Renal cortex interstitium (tissue), 11 donors: ENCODE data around the gene TOP2A. TPM values are rescaled to one million over a fixed set of nuclear protein-coding genes. Genes with fewer than 3 reads are reported as not detected.

Experiments
- DNase-seq, 11 donors: peaks; one replicate each; pipeline ENCODE4 v3.0.0-alpha.2; 2013; ENCODE audit warnings: low read depth in 9 of 11, low spot score in 4 of 11; ENCODE audit errors: extremely low read depth in 1 of 11
- polyA plus RNA-seq, 3 donors: library from polyadenylated mRNA; unstranded; fragments of 120-200 nt; gene quantifications; one replicate each; pipeline ENCODE4 v1.2.1, GENCODE V29; 2013; ENCODE audit not compliant: insufficient read length in 3 of 3

The TOP2A gene
- polyA plus RNA-seq, 3 donors = 154 to 213 (median 186) TPM

DNA sequence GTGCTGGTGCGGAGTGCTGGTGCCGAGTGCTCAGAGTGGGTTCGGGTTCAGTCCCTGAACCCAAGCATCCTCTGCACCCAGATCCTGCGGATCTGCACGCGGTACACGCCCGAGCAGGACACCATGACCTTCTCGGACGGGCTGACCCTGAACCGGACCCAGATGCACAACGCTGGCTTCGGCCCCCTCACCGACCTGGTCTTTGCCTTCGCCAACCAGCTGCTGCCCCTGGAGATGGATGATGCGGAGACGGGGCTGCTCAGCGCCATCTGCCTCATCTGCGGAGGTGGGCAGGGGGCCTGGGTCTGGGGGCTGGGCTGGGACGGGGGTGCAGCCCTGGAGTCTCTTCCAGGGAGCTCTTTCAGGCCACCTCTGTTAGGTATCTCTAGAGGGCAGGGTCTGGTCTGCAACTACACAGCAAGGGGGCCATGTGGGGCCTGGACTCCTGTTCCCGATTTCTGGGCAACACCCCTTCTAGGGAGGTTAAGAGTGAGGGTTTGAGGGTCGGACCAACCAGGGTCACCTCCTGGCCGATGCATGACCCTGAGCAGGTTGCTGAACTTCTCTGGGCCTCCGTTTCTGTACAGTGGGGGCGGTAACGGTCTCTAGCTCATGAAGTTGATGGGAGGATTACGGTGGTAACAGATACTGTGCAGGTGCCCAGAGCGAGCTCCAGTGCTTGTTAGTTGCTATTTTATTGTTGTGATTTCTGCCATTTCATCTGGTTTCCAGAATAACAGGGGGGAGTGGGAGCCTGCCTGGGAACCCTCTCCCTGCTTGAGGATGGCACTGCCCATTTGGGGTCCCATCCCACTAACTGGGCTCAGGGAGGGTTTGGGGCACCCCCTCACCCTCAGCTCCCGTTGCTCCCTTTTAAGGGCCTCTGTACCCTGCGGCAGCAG lies 63.2 kb downstream of the TOP2A start:
- DNase-seq = no peak

DNA sequence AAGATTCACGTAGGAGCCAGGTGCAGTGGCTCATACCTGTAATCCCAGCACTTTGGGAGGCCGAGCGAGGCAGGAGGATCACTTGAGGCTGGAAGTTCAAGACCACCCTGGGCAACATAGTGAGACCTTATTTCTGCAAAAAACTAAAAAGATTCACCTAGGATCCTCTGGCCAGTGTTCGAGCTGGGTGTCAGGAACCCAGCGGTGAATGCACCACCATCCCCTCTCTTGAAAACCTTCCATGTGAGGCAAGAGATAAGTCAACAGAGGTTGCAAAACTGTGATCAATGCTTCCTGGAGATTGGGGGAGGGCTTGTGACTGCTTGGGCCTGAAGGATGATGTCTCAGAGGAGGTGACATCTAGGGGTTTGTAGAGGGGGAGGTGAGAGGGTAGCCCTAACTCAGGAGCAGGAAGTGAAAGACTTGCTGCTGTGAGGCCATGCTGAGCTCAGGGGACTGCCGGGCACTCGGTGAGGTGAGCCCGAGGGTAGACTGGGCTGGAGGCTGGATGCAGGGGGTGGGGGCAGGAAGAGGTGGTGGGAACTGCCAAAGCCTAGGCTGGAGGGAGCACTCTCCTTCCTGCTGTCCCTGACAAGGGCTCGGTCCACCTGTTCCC lies 64.8 kb downstream of the TOP2A start:
- no peak for DNase-seq

DNA sequence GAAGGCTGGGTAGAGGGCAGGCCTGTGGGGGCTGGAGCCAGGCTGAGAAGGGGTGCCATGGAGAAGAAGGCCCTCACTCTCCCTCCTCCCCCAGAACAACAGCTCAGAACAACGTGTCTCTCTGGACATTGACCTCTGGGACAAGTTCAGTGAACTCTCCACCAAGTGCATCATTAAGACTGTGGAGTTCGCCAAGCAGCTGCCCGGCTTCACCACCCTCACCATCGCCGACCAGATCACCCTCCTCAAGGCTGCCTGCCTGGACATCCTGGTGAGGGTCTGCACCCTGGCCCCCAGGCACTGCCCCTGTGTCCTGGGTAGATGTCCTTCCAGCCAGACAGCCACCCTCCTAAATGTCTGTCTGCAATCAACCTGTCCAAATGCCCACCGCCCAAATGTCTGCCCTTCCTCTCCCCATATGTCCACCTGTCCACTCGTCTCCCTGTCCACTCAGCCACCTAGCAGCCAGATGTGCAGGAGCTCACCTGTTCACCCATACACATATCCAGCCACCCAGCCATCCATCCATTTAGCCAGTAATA lies 65.4 kb downstream of the TOP2A start:
- DNase-seq = no peak

DNA sequence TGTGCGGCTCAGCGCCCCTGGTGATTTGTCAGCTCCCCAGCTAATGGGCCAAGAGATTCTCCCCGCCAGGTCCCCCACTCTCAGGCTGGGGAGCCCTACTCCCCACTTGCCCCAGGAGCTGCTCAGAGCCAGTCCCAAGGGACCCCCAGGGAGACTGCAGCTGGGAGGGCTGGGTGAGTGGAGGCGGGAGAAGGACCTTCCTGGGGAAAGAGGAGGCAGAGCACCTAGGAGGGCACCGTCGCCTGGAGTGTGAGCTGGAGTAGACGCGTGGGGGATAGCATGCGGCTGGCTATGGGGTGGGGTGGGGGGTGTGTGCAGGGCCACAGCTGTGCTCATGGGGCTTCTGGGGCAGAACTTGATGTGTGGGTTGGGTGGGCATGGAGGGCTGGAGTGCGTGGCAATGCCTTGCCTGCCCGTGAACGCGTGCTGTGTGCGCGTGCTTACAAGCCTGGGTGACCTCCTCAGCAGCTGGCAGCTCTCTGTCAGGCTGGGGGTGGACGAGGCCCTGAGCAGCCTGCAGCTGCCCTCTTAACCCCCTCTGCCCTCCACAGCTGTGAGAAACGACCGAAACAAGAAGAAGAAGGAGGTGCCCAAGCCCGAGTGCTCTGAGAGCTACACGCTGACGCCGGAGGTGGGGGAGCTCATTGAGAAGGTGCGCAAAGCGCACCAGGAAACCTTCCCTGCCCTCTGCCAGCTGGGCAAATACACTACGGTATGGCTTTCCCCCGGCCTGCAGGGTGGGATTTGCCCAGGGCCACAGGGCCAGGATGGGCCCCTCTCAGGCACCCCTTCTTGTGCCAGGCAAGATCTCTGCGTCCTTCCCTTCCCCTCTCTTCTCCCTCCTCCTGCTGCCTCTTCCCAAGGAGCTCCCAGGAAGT lies 66.1 kb downstream of the TOP2A start:
- DNase-seq = no peak

DNA sequence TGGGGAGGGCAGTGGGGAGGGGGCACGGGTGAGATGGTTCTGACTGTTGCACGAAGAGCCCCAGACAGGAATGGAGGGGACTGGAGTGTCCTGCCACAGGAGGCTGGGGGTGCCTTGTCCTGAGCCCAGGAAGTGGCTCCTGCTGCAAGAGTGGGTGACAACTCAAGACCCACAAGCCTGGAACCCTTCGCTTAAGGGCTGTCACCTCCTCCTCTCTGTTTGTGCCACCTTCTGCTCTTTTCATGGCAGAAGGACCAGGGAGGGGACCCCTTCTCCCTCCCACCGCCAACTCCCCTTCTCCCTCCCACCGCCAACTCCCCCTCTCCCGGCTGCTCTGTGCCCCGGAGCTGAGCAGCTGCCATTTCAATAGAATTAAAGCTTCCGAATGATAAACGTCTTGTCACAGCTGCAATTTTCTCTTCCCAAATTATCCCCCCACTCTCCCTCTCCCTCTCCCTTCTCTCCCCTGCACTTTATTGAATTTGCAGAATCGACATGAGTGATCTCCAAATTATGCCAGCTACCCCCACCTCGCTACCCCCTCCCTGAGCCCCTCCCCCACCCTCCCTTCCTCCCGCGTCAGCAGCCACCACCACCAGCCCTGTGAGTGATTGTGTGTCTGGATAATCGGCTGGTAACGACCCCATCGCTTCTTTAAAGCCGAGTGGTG lies 66.9 kb downstream of the TOP2A start:
- no peak for DNase-seq

DNA sequence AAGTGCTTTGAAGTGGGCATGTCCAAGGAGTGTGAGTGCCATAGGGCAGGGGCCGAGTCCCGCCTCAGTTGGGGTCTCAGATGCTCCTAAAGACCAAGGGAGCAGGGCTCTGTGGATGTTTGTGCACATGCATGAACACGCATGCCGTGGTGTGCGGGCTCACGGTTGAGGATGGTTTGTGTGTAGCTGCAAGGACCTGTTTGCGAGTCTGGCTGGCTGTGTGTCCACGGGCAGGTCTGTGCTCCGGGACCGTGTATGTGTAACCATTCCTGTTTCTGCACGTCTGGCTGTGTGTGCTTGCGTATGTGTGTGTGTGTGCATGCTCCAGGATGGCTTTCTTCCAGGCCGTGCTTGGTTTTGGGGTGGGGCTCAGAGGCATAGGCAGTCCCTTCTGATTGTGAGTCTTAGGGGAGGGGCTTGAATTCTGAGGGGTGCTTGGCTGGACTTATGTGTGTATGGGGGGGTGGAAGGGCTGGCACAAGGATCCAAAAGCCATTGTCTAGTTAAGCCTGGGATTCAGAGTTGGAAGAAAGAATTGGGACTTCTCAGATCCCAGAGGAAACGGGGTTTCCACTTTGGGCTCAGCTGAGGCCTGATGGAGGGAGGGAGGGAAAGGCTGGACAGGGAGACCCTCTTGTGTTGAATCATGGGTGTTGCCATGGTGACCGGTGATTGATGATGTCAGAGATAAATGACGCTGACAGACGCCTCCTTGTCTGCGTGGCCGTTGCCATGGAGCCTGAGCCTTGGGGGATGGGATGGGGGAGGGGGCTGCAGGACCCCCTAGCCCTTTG lies 67.6 kb downstream of the TOP2A start:
- peak in 6 of 11 donors; percentile 66 to 79 (median 77) for DNase-seq

DNA sequence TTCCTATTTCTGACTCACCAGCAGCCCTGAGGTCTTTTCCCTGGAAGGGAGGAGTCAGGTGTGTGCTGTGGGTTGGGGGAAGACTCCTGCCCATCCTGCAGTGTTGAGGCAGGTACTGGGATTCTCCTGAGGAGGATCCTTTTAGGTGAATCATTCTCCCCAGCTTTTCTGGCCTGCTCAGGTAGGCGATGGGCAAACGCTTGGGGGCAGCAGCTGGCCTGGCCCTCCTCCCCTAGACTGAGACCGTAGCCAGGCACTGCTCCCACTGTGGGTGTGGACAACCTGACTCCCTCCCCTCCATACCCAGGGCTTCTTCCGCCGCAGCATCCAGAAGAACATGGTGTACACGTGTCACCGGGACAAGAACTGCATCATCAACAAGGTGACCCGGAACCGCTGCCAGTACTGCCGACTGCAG lies 68.2 kb downstream of the TOP2A start:
- no peak for DNase-seq

DNA sequence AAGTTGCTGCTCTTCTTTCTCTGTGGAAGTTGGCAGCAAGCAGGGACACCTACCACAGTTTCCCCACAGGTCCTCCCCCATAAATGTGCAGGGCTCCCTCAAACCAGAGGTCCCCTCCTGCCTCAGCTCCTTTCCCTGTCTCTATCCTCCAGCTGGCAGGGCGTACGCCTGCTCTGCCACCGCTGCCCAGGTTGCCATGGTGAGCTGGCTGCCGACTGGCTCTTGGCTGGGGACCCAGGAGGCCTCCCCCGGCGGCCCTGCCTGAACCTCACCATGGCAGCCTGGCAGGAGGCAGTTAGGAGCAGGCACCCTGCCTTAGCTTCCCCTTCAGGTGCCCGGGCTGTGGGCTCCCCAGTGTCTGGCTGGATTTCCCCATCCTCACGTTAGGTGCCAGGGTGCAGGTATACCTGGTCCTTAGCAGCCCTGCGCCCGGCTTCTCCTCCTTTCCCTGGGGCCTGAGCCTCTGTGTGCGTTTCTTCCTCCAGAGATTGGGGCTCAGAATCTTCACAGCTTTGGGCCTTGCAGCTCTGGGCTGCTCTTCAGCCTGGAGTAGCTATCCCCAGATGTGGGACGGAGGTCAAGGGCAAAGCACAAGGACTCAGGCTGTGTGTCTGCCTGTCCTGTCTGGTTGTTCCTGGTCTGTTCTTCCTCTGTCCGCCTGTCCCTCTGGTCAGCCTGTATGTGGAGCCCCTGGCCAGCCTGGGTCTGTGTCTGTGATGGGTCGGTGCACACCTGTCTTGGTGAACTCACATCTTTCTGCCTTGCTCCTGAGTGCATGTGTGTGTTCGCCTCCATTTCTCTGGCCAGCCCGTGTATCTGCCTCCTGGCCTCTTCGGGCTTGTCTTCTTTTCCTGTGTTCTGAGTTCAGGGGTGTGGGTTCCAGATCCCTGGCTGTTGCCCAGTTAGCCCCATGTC lies 68.9 kb downstream of the TOP2A start:
- no peak for DNase-seq

DNA sequence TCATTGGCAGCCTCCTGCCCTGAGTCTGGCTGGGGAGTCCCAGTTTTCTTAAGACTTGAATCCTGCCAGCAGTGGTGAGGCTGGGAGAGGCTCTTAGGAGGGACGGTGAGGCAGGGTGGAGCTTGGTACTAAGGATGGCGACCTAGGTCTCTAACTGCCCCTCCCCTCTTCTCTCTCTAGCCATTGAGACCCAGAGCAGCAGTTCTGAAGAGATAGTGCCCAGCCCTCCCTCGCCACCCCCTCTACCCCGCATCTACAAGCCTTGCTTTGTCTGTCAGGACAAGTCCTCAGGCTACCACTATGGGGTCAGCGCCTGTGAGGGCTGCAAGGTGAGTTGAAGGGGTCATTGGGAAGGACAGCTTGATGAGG lies 69.6 kb downstream of the TOP2A start:
- DNase-seq = no peak

DNA sequence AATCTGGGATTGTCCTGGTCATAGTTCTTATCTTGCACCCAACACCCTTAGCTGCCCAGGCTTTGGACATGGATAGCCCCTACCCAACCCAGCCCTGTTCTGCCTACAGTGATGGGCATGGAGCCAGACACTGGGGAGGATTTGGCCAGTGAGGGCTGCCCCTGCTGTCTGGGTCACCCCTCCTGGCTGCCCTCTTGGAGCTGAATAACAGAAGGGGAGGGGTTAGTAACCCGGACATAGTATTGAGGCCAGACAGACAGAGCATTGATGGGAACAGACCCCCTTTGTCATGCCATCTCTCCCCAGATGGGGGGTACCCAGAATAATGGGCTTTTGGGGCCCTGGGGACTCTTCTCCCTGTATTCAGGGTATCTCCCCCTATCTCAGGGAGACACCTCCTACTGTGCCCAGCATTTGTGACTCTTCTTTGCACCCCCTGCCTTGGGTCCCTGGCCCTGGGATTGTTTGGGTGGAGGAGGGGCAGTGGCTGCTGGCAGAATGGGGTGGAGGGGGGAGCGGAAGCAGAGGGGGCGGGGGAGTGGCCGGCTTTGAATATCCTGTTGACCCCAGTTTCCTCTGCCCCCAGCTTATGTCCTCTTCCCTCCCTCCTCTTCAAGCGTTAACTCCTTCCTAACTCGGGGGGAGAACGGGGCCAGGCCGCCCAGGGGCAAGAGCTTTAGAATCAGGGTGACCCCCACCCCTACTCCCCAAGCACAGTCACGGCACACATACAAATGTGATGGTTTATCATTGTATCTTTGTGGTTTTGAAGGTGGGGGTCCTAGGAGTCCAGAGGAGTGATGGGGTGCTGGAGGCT lies 70.2 kb downstream of the TOP2A start:
- DNase-seq = no peak

DNA sequence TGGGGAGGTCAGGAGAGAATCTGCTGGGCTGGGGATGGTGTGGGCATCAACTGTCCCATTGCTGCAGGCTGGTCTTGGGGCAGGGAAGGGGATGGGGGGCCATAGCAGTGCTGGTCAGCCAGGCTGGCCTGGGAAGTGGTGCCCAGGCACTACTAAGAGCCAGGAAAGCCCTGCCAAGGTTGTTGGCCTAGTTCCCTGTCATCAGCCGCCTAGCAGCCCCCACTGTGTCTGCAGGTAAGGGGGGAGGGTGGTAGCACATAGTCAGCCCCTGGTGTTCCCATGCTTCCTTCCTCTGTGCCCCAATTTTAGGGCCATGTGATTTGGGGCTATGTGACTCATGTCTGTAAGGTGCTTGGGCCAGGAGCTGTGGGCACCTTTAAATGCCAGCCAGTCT lies 70.9 kb downstream of the TOP2A start:
- no peak for DNase-seq

DNA sequence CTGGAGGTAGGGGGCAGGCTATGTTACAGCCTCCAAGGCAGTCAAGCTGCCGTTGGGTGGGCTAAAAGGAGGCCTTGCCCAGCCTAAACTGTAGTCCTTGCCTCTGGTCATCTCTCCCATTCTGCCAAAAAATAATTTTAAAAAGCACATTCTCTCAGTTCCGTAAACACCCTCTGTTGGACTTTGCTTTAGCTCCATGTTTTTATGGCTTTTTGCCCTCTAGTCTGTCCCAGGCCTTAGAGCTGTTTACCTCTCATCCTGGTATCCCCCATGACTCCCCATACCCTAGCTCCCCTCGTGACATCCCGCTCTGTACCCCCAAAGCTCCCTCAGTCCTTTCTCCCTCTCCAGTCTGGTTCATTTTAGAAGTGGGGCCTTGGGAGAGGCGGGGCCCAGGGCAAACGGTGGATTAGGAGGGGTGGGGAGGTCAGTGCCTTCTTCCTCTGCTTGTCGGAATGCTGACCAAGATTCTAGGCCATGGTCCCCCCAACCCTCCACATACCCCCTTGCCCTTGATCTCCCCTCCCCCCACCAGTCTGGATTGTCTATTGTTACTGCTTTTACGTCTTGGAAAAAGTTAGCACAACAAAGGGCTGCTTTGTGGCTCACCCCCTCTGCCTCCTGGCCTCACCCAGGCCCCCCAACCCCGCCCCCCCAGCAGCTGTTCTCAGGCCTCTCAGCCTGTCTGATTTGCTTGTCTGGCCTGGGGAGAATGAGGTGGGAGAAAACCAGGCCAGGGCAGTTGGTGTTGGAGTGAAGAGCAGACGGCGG lies 71.5 kb downstream of the TOP2A start:
- DNase-seq = no peak

DNA sequence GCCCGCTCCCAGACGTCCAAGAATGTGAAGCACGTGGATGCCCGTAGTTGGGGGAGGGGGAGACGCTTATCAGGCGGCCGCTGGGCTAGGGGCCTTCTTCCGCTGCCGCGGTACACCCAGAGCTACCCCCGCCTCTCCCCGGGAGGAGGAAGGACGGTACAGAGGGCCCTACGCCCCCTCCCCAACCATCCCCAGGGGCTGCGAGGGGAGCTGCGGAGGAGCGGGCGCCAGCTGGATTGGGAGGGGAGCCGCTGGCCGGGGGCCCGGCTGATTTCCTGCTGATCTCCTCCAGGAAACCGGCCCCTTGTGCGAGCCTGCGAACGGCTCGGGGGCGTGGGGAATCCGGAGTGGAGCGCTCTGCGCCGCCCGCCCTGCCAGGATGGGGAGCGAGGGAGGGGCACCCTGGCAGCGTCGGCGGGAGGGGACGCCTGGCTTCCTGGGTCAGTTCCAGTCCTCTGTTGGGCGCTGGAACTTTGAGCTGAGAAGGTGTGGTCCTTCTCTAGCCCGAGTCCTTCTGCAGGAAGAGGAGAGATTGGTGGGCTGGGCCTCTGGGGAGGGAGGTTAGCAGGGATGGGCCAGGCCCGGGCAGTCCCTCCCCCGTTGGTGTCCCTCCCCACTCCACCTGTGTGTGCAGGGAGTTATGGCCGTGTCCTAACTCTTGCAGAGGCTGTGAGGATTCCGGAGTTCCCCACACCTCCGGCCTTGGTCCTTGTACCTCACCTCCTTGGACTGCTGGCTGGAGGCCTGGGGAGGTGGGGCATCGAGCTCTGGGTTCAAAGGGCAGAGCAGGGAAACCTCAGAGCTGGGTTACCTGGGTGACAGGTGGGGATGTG lies 72.3 kb downstream of the TOP2A start:
- DNase-seq = peak in 2 of 11 donors; percentile 66 to 68

DNA sequence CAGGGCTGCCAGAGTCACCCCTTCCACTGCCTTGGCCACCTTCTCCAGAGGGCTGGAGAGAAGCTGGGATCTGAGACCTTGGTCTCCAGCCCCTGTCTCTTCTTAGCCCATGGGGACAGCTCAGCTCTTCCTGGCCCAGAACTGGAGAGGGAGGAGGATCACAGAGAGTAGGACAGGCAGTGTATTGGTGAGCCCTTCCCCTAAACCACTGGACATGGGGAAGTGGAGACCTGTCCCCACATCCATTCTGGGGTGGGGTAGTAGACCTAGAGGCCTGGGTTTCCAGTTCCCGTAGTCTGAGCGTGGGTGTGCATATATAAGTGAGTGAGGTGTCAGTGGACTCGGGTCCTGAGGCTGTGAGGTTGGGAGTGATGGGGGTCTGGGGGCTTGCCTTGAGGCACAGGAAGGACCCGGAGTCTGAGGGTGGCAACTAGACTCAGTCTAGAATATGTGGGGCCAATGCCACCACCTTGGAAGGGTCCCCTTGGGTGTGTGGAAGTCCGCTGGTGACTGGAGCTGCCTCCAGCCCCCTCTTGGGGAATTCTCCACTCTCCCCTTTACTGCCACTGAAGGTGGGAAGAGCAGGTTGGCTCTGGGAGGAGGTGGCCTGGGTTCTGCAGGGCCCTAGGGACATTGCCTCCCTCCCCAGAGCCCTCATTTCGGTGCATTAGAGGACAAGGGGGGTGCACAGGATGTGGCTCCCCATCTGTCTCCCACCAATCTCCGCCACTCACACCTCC lies 73.1 kb downstream of the TOP2A start:
- no peak for DNase-seq
